ENCODE measurements around the gene PPM1D.

Gene PPM1D

DNA sequence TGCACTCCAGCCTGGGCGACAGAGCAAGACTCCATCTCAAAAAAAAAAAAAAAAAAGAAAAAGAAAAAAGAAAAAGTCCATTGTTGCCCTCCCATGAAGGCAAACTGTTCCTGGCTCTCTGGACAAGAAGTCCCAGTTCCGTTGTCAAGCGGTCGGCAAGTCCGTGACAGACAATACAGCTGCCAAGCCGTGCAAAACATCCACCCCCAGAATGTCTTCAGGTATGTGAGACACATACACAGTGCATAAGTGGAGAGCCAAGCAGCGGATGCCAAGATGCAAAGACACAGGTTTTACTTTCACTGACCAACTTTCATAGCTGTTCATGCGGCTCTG is 40.4 kb upstream of the PPM1D start:
- Histone ChIP-seq H3K27me3 (ENCODE audit: control insufficient read depth, insufficient read depth, low read length) (no peaks in the 10 kb centered on the region), H3K9ac (no peak overlapping the region), H3K36me3 (ENCODE audit: control insufficient read depth, insufficient read depth, low read length) (no peaks in the 10 kb centered on the region), H3K27ac (no peak overlapping the region), H3K79me2 (no peaks in the 10 kb centered on the region), H3K9me3 (ENCODE audit: control insufficient read depth, low read length) (no peaks in the 10 kb centered on the region), H2AFZ (no peak overlapping the region), H3K4me3 (ENCODE audit: low read depth, low read length) (no peak overlapping the region), H3K4me2 (ENCODE audit: low read length) (no peak overlapping the region), H3K4me1 (no peaks in the 10 kb centered on the region)
- TF ChIP-seq, protein P1, sequence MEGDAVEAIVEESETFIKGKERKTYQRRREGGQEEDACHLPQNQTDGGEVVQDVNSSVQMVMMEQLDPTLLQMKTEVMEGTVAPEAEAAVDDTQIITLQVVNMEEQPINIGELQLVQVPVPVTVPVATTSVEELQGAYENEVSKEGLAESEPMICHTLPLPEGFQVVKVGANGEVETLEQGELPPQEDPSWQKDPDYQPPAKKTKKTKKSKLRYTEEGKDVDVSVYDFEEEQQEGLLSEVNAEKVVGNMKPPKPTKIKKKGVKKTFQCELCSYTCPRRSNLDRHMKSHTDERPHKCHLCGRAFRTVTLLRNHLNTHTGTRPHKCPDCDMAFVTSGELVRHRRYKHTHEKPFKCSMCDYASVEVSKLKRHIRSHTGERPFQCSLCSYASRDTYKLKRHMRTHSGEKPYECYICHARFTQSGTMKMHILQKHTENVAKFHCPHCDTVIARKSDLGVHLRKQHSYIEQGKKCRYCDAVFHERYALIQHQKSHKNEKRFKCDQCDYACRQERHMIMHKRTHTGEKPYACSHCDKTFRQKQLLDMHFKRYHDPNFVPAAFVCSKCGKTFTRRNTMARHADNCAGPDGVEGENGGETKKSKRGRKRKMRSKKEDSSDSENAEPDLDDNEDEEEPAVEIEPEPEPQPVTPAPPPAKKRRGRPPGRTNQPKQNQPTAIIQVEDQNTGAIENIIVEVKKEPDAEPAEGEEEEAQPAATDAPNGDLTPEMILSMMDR (IDR thresholded peaks at IDR 0.05) = no peak

DNA sequence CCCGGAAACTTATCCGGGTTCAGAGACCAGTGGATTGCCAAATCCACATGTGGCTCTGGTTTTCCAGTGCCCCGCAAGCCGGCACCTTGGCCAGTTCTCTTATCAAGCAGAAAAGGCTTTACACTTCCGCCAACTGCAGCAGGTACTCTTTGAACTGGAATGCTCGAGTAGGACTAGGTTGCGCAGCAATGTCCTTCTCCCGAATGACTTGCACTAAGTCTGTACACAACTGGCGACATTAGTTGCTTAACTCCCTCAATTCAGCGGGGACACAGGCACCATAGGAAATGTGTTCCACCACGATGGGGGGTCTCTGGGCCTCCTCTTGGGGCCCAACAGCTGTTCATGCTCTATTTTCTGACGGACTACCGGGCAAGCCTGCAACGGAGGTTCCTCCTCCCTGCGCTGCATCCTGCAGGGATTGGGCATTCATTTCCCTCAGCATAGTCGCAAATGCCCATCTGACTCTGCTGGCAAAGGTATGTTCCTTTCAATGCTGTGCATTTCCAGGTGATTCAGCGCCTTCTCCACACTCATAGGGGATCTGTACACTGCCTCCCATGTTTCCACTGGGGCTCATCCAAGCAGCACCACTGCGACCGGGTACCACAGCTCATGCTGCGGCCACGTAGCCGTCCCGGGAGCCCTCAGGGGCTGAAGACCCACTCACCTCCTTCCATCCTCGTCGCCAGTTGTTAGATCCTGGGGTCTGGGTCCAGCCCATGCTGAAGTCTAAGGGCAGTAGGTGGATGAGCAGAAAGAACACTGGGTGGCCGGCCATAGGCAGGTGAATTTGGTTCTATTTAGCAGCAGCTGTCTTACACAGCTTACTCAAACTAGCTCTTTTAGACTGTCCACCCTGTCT is 39.8 kb upstream of the PPM1D start:
- Histone ChIP-seq H3K27ac (no peak overlapping the region), H3K4me1 (no peaks in the 10 kb centered on the region), H3K79me2 (no peaks in the 10 kb centered on the region), H3K36me3 (ENCODE audit: control insufficient read depth, insufficient read depth, low read length) (no peaks in the 10 kb centered on the region), H2AFZ (no peak overlapping the region), H3K27me3 (ENCODE audit: control insufficient read depth, insufficient read depth, low read length) (no peaks in the 10 kb centered on the region), H3K9ac (no peak overlapping the region), H3K9me3 (ENCODE audit: control insufficient read depth, low read length) (no peaks in the 10 kb centered on the region), H3K4me3 (ENCODE audit: low read depth, low read length) (no peak overlapping the region), H3K4me2 (ENCODE audit: low read length) (no peak overlapping the region)
- TF ChIP-seq, protein P1 (IDR thresholded peaks at IDR 0.05) = no peak

DNA sequence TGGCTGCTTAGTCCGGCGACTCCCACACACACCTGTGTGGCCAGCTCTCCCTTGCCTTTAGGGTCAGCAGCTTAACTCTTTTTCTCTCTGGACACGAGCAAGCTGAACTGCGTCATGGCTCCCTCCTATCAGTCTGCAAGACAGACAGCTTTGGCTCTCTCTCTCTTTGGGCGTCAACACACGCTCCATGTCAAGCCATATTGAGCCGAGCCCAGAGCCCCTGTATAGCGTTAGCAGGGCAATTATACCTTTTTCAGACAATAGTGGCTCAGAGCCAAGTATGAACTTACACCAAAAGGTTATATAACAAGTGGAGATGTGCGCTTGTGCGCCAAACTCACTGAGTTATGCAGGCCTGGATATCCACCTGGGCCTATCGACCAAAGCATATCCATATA is 39.1 kb upstream of the PPM1D start:
- Histone ChIP-seq H3K79me2 (no peaks in the 10 kb centered on the region), H3K9me3 (ENCODE audit: control insufficient read depth, low read length) (no peaks in the 10 kb centered on the region), H3K4me2 (ENCODE audit: low read length) (no peak overlapping the region), H3K27ac (no peak overlapping the region), H3K4me1 (no peaks in the 10 kb centered on the region), H3K9ac (no peak overlapping the region), H3K4me3 (ENCODE audit: low read depth, low read length) (no peak overlapping the region), H3K36me3 (ENCODE audit: control insufficient read depth, insufficient read depth, low read length) (no peaks in the 10 kb centered on the region), H2AFZ (no peak overlapping the region), H3K27me3 (ENCODE audit: control insufficient read depth, insufficient read depth, low read length) (no peaks in the 10 kb centered on the region)
- TF ChIP-seq, protein P1 (IDR thresholded peaks at IDR 0.05) = no peak

DNA sequence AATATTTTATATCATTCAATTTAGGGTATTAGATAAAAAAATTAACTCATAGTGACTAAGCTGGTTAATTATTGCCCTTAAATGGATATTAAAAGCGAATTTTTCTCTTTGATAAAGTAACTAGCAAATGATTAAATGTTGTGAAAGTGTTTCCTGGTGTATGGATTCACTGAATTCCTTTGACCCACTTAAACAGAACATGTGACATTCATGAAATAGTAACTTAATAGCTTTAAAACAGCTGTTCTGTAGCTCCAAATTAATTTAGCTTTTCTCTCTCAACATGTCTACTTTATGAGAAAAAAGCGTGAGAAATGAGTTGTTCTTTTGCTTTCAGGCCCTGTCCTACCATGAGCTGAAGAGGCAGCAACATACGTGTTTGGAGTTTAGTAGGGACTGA is 37.6 kb upstream of the PPM1D start:
- Histone ChIP-seq H3K27ac (no peak overlapping the region), H3K9ac (no peak overlapping the region)

More for the DNA sequence above, 37.6 kb upstream of the PPM1D start:
- Histone ChIP-seq H3K4me2 (ENCODE audit: low read length) (no peak overlapping the region), H3K9me3 (ENCODE audit: control insufficient read depth, low read length) (no peaks in the 10 kb centered on the region), H3K4me1 (no peaks in the 10 kb centered on the region), H3K27me3 (ENCODE audit: control insufficient read depth, insufficient read depth, low read length) (no peaks in the 10 kb centered on the region), H3K36me3 (ENCODE audit: control insufficient read depth, insufficient read depth, low read length) (no peaks in the 10 kb centered on the region), H2AFZ (no peak overlapping the region), H3K79me2 (no peaks in the 10 kb centered on the region), H3K4me3 (ENCODE audit: low read depth, low read length) (no peak overlapping the region)
- TF ChIP-seq, protein P1 (IDR thresholded peaks at IDR 0.05) = no peak

Measured in parathyroid adenoma (tissue), 2 donors.